GM20000 (cell line): ENCODE measurements around the gene COL1A2.

ENCODE experiments used
- DNase-seq: peaks from one replicate; pipeline ENCODE4 v3.0.0; 2012; ENCODE audit warnings: low spot score
- TF ChIP-seq, protein P1 (sequence below): IDR thresholded peaks from 2 replicates; pipeline ENCODE4 v1.5.1; 2012; ENCODE audit warnings: mild to moderate bottlenecking, control low read depth; ENCODE audit errors: extremely low read depth, missing control alignments

Gene COL1A2

DNA sequence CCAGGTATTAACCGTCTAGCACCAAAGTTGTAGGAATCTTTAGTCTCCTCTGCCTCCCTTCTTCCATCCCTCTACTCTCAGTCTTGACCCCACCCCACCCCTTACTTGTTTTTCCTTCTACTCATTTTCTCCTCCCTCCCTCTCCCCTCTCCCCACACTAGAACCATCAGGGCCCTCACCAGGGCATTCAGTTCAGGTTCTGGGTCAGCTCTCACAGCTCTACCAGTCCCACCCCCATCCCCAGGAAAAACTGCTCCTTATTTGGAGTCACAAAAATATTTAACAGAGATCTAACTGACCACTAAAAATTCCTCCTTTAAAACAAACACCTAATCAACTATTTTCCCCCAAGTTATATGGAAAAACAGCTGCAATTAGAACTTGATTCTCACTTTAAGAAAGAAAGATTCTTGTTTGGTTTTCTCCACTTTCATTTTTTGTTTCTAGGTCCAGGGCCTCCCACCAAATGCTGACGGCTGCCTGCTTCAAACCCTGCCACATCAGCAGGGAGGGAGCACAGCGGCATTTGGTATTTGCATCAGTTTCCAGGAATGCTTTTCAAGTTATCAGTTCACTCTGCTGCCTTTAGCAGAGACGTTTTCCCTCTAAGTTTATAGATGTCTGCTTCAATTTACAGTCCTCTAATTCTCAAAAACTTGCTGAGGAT lies 2.8 kb upstream of the COL1A2 start:
- DNase-seq = peak; percentile 28
- TF ChIP-seq, protein P1, sequence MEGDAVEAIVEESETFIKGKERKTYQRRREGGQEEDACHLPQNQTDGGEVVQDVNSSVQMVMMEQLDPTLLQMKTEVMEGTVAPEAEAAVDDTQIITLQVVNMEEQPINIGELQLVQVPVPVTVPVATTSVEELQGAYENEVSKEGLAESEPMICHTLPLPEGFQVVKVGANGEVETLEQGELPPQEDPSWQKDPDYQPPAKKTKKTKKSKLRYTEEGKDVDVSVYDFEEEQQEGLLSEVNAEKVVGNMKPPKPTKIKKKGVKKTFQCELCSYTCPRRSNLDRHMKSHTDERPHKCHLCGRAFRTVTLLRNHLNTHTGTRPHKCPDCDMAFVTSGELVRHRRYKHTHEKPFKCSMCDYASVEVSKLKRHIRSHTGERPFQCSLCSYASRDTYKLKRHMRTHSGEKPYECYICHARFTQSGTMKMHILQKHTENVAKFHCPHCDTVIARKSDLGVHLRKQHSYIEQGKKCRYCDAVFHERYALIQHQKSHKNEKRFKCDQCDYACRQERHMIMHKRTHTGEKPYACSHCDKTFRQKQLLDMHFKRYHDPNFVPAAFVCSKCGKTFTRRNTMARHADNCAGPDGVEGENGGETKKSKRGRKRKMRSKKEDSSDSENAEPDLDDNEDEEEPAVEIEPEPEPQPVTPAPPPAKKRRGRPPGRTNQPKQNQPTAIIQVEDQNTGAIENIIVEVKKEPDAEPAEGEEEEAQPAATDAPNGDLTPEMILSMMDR = no peak

DNA sequence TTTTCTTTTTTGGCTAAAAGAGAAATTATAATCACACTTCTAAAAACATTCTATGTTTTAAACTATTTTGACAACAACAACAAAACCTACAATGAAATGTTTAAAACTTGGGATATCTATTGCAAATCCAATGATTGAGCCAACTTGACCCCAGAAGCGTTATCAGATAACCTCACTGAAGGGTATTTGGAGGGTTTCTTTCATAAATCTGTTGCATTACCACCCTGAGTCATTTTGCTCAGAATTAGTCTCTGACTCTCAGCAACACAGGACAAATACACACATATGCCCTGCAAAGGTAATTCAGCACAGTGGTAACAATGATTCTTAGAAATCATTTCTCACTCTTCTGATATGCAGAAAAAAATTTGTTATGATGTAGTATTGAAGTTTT lies 2.3 kb upstream of the COL1A2 start:
- no peak for DNase-seq
- TF ChIP-seq, protein P1 = no peak

DNA sequence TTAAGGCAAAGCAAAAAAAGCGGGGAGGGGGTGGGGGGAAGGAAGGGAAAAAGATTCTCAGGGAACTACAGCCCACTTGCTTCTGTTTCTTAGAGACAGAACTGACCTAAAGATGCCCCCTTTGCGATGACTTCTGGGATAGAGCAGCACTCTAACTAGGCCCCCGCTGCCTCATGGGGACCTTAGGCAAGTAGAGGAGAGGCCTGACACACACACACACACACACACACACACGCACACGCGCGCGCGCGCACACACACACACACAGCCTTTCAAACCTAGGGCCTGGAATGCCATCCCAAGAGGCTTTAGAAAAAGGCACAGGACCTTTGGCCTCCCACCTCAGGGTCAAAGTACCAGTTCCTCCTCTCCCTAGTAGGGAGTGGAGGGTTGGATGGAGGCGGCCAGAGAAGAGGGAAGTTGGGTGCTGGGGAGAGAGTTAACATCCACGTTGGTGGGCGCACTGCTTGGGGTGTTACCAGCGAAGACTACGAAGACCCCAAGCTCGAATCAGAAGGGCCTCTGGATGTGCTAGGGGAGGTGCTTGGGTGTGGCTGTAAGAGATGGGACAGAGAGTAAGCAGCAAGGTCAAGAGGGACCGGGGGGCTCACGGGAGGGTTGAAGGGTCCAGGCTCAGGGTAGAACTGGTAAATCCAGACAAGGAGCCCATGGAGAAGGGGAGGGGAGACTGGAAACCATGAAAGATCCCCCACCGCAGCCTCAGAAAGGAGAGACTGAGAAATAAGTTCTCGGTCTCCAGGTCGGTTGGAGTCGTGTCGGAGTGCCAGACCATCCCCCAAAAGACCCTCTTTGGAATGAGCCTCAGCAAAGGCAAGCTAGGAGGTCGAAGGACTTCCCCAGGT lies 1.2 kb upstream of the COL1A2 start:
- no peak for DNase-seq

DNA sequence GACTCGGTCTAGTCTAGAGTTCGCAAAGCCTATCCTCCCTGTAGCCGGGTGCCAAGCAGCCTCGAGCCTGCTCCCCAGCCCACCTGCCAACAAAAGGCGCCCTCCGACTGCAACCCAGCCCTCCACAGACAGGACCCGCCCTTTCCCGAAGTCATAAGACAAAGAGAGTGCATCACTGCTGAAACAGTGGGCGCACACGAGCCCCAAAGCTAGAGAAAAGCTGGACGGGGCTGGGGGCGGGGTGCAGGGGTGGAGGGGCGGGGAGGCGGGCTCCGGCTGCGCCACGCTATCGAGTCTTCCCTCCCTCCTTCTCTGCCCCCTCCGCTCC lies 622 bp upstream of the COL1A2 start:
- TF ChIP-seq, protein P1 = no peak
- peak; percentile 8 for DNase-seq

More for the DNA sequence above, 1.2 kb upstream of the COL1A2 start:
- TF ChIP-seq, protein P1 = no peak

DNA sequence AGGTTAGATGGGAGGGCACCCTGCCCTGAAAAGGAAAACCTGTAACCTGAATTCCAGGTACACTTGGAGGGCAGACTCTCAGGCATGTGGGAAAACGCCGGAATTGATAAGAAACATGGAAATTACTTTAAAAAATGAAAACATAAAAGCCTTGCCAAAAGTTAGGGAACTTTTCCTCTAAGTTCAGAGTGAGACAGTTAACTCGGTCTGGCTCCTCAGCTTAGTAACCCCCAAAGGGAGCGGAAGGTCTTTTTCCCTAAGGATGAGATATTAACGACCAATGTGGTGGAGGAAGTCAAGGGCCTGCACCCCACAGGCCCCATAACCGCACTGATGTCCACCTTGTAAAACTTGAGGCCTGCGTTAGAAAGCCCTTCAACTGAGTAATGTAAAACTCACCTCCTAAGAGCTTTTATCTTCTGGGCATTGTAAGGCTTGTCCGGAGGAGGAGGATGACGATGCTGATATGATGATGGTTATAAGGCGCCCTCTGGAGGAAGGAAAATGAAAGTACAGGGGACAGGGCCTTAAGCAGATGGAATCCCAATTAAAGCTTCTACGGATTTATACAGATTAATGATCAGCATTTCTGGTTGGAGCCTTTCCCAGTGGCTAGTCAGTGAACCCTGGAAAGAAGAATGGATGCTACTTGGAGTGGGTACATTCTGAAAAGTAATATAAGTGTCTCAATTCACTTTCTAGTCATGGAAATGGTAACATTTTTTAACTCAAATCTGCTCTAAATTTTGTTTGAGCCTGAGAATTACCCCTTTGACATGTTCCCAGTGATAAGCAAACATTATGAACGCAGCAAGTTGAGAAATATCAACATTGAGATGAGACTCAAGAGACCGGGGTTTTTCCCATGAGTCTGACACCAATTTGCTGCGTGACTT lies 694 bp downstream of the COL1A2 start:
- DNase-seq = peak; percentile 80
- TF ChIP-seq, protein P1 = peak; percentile 41

DNA sequence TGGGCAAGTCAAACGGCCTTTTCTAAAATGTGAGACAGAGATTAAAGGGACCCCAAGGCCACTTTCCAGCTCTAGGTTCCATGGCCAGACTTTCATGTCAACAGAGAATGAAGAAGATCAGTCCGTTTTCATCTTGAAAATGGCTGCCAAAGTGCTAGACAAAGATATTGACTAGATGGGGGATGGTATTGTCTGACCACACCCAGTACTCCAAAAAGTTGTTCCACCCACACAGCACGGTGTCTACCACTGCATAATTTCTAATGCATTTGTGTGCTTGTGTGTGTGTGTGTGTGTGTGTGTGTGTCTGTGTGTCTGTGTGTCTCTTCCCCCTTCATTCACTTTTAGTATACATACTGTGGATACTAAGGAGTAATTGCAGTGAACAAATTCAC lies 1.3 kb downstream of the COL1A2 start:
- TF ChIP-seq, protein P1 = no peak
- DNase-seq = no peak

DNA sequence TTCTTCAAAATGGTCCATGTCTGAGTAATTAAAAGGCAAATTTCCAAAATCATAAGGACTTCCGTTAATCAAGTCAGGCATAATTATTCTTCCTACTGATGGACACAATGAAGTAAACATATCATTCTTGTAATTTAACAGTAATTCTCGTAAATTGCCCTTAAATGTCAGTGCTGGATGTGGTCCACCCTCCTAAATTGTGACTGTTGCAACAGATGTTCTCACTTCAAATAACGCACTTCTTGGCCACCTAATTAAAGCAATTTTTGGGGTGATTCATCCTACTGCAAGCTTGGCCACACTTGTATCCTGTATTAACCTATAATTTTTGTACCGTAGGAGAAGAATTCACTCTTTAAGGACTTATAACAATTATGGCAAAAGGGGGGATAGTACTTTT lies 1.9 kb downstream of the COL1A2 start:
- no peak for DNase-seq
- TF ChIP-seq, protein P1 = no peak
